ENCODE results near the gene ARHGAP24.

GRCh38 chr4:85780664-85781063 is 305.7 kb downstream of the ARHGAP24 start:
- no peak for TF ChIP-seq CTCF (IDR thresholded peaks at IDR 0.05)
- TF ChIP-seq POLR2A (IDR thresholded peaks at IDR 0.05) = no peak

Data from breast epithelium (tissue), 3 donors.